Right cardiac atrium (tissue), 5 donors: ENCODE data around the gene C12orf60. TPM values are rescaled to one million over a fixed set of nuclear protein-coding genes. Genes with fewer than 3 reads are reported as not detected.

Experiments used
- ATAC-seq, 2 donors: fragments of 200-7000 bp; cut with Tn5 transposase; one replicate each; pipeline versions ENCODE4 v1.8.0 to v1.9.1; 2020; ENCODE audit warnings: moderate library complexity in 2 of 2, mild to moderate bottlenecking in 1 of 2
- DNase-seq, 3 donors: peaks; one replicate each; pipeline ENCODE4 v3.0.0-alpha.2; 2020
- H3K27ac ChIP-seq: one replicate; pipeline ENCODE4 v1.5.1; 2013; ENCODE audit warnings: mild to moderate bottlenecking, low read length, control low read depth, moderate library complexity
- H3K27me3 ChIP-seq: one replicate; pipeline ENCODE4 v1.6.1; 2013; ENCODE audit not compliant: control insufficient read depth, insufficient read depth
- H3K4me1 ChIP-seq: one replicate; pipeline ENCODE4 v1.6.1; 2013; ENCODE audit warnings: low read length; ENCODE audit not compliant: control insufficient read depth, insufficient read depth
- H3K4me3 ChIP-seq: one replicate; pipeline ENCODE4 v1.5.1; 2013; ENCODE audit warnings: low read length, control low read depth
- H3K9me3 ChIP-seq: one replicate; pipeline ENCODE4 v1.6.1; 2013; ENCODE audit warnings: low read length; ENCODE audit not compliant: control insufficient read depth
- WGBS: extraction: QIAGEN DNeasy Blood & Tissue Kit; methylation state at CpG from one replicate; pipeline ENCODE4 v1.1.7; 2013; 5-methylcytosine and 5-hydroxymethylcytosine counted together
- intact Hi-C, 4 donors: fragments of 100-400 bp; cut with DNase I; formaldehyde crosslinking; loops; one replicate each; pipeline versions ENCODE4 v1.11.0 to v1.14.0; 2022 to 2023
- polyA plus RNA-seq: library from polyadenylated mRNA; stranded (reverse); fragments of 200-250 nt; gene quantifications from one replicate; pipeline ENCODE4 v1.2.3, GENCODE V29; 2013
- total RNA-seq, 4 donors: library from RNA; stranded (reverse); fragmentation: NEBNext Ultra II Directional; extraction: Animal tissue kit (Norgen Biotek cat#: 25700); gene quantifications; one replicate each; pipeline ENCODE4 v1.2.1, GENCODE V29; 2021
- donor health status: healthy with polysubstance abuse.
- donor health status: DM: no; HTN: yes; CAD: no.
- donor health status: DM: no; HTN: no; CAD: no.
- donor health status: DM: no; HTN: yes; CAD: no; lungs with severe emphysema.
- donor health status: DM: yes; HTN: yes; CAD: no.

The C12orf60 gene
- total and polyA plus RNA-seq, 5 donors: 1.4 to 3.8 (median 1.6) TPM

GRCh38 chr12:14873440-14874185, 70.1 kb downstream of the C12orf60 start:
- DNase-seq (no peak), ATAC-seq (no peak)
- intact Hi-C loops: no loop called here
- 35% methylated on average over 1 of the region's 1 CpG for WGBS
- Histone ChIP-seq H3K27me3 (no peaks in the 10 kb centered on the region), H3K4me1 (no peaks in the 10 kb centered on the region), H3K27ac (no peak overlapping the region), H3K9me3 (no peaks in the 10 kb centered on the region), H3K4me3 (no peak overlapping the region)

Other genes with a start within 250 kb of the C12orf60 start
- 10 to 100 TPM; 22.1 to 30.9 (median 23.9) TPM for gene PLBD1, start 235.8 kb upstream of the C12orf60 start, total RNA-seq
- 12.7 TPM for gene PLBD1, start 235.8 kb upstream of the C12orf60 start, polyA plus RNA-seq
- gene GUCY2C, start 107.1 kb upstream of the C12orf60 start, total RNA-seq: not detected
- gene GUCY2C, start 107.1 kb upstream of the C12orf60 start, polyA plus RNA-seq: 0.02 TPM
- gene WBP11, start 192 bp upstream of the C12orf60 start, total RNA-seq: 10 to 100 TPM; 51.9 to 63.7 (median 54.1) TPM
- gene WBP11, start 192 bp upstream of the C12orf60 start, polyA plus RNA-seq: 19.3 TPM
- gene SMCO3, start 10.5 kb downstream of the C12orf60 start, total RNA-seq: under 1 TPM; 0.53 to 0.85 (median 0.68) TPM
- 1.5 TPM for gene SMCO3, start 10.5 kb downstream of the C12orf60 start, polyA plus RNA-seq
- 10 to 100 TPM in 2 of 4 donors, 1 to 10 TPM in 2; 9.2 to 13.2 (median 10.2) TPM for gene ART4, start 39.9 kb downstream of the C12orf60 start, total RNA-seq
- gene ART4, start 39.9 kb downstream of the C12orf60 start, polyA plus RNA-seq: 6.8 TPM
- 1,000 to 10,000 TPM in 3 of 4 donors, 100 to 1,000 TPM in 1; 660 to 1,578 (median 1,064) TPM for gene MGP, start 82.2 kb downstream of the C12orf60 start, total RNA-seq
- gene MGP, start 82.2 kb downstream of the C12orf60 start, polyA plus RNA-seq: 841 TPM
- gene ERP27, start 134.9 kb downstream of the C12orf60 start, total RNA-seq: under 1 TPM; 0.17 to 0.49 (median 0.37) TPM
- gene ERP27, start 134.9 kb downstream of the C12orf60 start, polyA plus RNA-seq: 0.32 TPM
- gene ARHGDIB, start 157.9 kb downstream of the C12orf60 start, total RNA-seq: 10 to 100 TPM; 45.6 to 67.6 (median 61.5) TPM
- 73.5 TPM for gene ARHGDIB, start 157.9 kb downstream of the C12orf60 start, polyA plus RNA-seq
- gene PDE6H, start 169.4 kb downstream of the C12orf60 start, total RNA-seq: not detected
- gene PDE6H, start 169.4 kb downstream of the C12orf60 start, polyA plus RNA-seq: not detected